Measurements from ENCODE around the gene PALLD.

The PALLD gene

GRCh38 chr4:168572002-168572401, 75.2 kb downstream of the PALLD start:
- no peak for TF ChIP-seq GATA2 (IDR thresholded peaks at IDR 0.05; ENCODE audit: low read depth, low read length)
- no peak for TF ChIP-seq GATA3 (IDR thresholded peaks at IDR 0.05; ENCODE audit: low read depth, low read length)

GRCh38 chr4:168573870-168574269, 77.0 kb downstream of the PALLD start:
- TF ChIP-seq GATA2 (IDR thresholded peaks at IDR 0.05; ENCODE audit: low read depth, low read length) (no peak), GATA3 (IDR thresholded peaks at IDR 0.05; ENCODE audit: low read depth, low read length) (no peak)

GRCh38 chr4:168574581-168575295, 77.9 kb downstream of the PALLD start:
- no peak for TF ChIP-seq GATA3 (IDR thresholded peaks at IDR 0.05; ENCODE audit: low read depth, low read length)
- TF ChIP-seq GATA2 (IDR thresholded peaks at IDR 0.05; ENCODE audit: low read depth, low read length) = no peak

- TF ChIP-seq GATA3 (IDR thresholded peaks at IDR 0.05; ENCODE audit: low read depth, low read length) (no peak), GATA2 (IDR thresholded peaks at IDR 0.05; ENCODE audit: low read depth, low read length) (no peak)
Observed at GRCh38 chr4:168575473-168575872, 78.6 kb downstream of the PALLD start.

- TF ChIP-seq GATA3 (IDR thresholded peaks at IDR 0.05; ENCODE audit: low read depth, low read length) (no peak), GATA2 (IDR thresholded peaks at IDR 0.05; ENCODE audit: low read depth, low read length) (no peak)
Observed at GRCh38 chr4:168577624-168578023, 80.8 kb downstream of the PALLD start.

GRCh38 chr4:168580228-168580627, 83.4 kb downstream of the PALLD start:
- TF ChIP-seq GATA3 (IDR thresholded peaks at IDR 0.05; ENCODE audit: low read depth, low read length) (no peak), GATA2 (IDR thresholded peaks at IDR 0.05; ENCODE audit: low read depth, low read length) (no peak)

GRCh38 chr4:168584321-168584771, 87.5 kb downstream of the PALLD start:
- TF ChIP-seq GATA2 (IDR thresholded peaks at IDR 0.05; ENCODE audit: low read depth, low read length) = no peak
- no peak for TF ChIP-seq GATA3 (IDR thresholded peaks at IDR 0.05; ENCODE audit: low read depth, low read length)

GRCh38 chr4:168585168-168586091, 88.6 kb downstream of the PALLD start:
- TF ChIP-seq GATA3 (IDR thresholded peaks at IDR 0.05; ENCODE audit: low read depth, low read length) (no peak), GATA2 (IDR thresholded peaks at IDR 0.05; ENCODE audit: low read depth, low read length) (no peak)

- TF ChIP-seq GATA3 (IDR thresholded peaks at IDR 0.05; ENCODE audit: low read depth, low read length) (no peak), GATA2 (IDR thresholded peaks at IDR 0.05; ENCODE audit: low read depth, low read length) (no peak)
Observed at GRCh38 chr4:168586926-168587325, 90.1 kb downstream of the PALLD start.

GRCh38 chr4:168587411-168588125, 90.7 kb downstream of the PALLD start:
- no peak for TF ChIP-seq GATA3 (IDR thresholded peaks at IDR 0.05; ENCODE audit: low read depth, low read length)

GRCh38 chr4:168588916-168589531, 92.2 kb downstream of the PALLD start:
- TF ChIP-seq GATA2 (IDR thresholded peaks at IDR 0.05; ENCODE audit: low read depth, low read length) = no peak
- no peak for TF ChIP-seq GATA3 (IDR thresholded peaks at IDR 0.05; ENCODE audit: low read depth, low read length)

- TF ChIP-seq GATA3 (IDR thresholded peaks at IDR 0.05; ENCODE audit: low read depth, low read length) (no peak), GATA2 (IDR thresholded peaks at IDR 0.05; ENCODE audit: low read depth, low read length) (no peak)
Observed at GRCh38 chr4:168592676-168593075, 95.8 kb downstream of the PALLD start.

- TF ChIP-seq GATA3 (IDR thresholded peaks at IDR 0.05; ENCODE audit: low read depth, low read length) (no peak), GATA2 (IDR thresholded peaks at IDR 0.05; ENCODE audit: low read depth, low read length) (no peak)
Observed at GRCh38 chr4:168593399-168593798, 96.5 kb downstream of the PALLD start.

GRCh38 chr4:168594121-168594520, 97.3 kb downstream of the PALLD start:
- TF ChIP-seq GATA2 (IDR thresholded peaks at IDR 0.05; ENCODE audit: low read depth, low read length) = no peak
- no peak for TF ChIP-seq GATA3 (IDR thresholded peaks at IDR 0.05; ENCODE audit: low read depth, low read length)
